Measurements from ENCODE around the gene NRARP.
A peak's percentile ranks its signal among the peaks of the same experiment; 100 is the strongest.

The NRARP gene

GRCh38 chr9:137297966-137298365, 4.1 kb downstream of the NRARP start:
- DNase-seq, result no peak

- no peak for DNase-seq
These were observed 5.1 kb downstream of the NRARP start for GRCh38 chr9:137296670-137297664.

GRCh38 chr9:137295849-137296669, 6.0 kb downstream of the NRARP start:
- no peak for DNase-seq

GRCh38 chr9:137295238-137295811, 6.7 kb downstream of the NRARP start:
- no peak for DNase-seq

GRCh38 chr9:137294681-137295237, 7.3 kb downstream of the NRARP start:
- no peak for DNase-seq

- DNase-seq, result peak in 1 of 2 experiments; percentile 16
These were observed 7.9 kb downstream of the NRARP start for GRCh38 chr9:137294091-137294680.

GRCh38 chr9:137293482-137294090, 8.5 kb downstream of the NRARP start:
- no peak for DNase-seq

GRCh38 chr9:137293094-137293481, 9.0 kb downstream of the NRARP start:
- no peak for DNase-seq

- DNase-seq, result peak in 1 of 2 experiments; percentile 57
These were observed 15.1 kb downstream of the NRARP start for GRCh38 chr9:137286975-137287383.

- no peak for DNase-seq
These were observed 20.5 kb downstream of the NRARP start for GRCh38 chr9:137281345-137282116.

GRCh38 chr9:137280474-137281344, 21.4 kb downstream of the NRARP start:
- no peak for DNase-seq

- no peak for DNase-seq
These were observed 22.2 kb downstream of the NRARP start for GRCh38 chr9:137279741-137280473.

- no peak for DNase-seq
These were observed 23.1 kb downstream of the NRARP start for GRCh38 chr9:137278721-137279711.

GRCh38 chr9:137278061-137278701, 23.9 kb downstream of the NRARP start:
- no peak for DNase-seq

GRCh38 chr9:137277329-137278041, 24.6 kb downstream of the NRARP start, which contains the start of gene TOR4A:
TOR4A (plus strand) TSS chr9:137277726; CDS start chr9:137278690, 964 bp downstream.
- no peak for DNase-seq

- no peak for DNase-seq
These were observed 25.4 kb downstream of the NRARP start for GRCh38 chr9:137276473-137277328.
